ENCODE data around the gene NOB1. TPM values are rescaled to one million over a fixed set of nuclear protein-coding genes. Genes with fewer than 3 reads are reported as not detected.
A peak's percentile ranks its signal among the peaks of the same experiment; 100 is the strongest.

Gene NOB1
- total RNA-seq, 1 experiment from 2014 or later: 101 TPM

GRCh38 chr16:69720822-69721430, 33.8 kb downstream of the NOB1 start:
- Mint-ChIP-seq H3K9me3 (no peaks in the 10 kb centered on the region; a peak in 1 of 5 replicates), H3K4me1 (peaks cover 14 to 21% of the 10 kb centered on the region in 2 experiments), H3K36me3 (ENCODE audit: insufficient read depth in 1 of 3, low read depth in 3 of 3) (peaks cover 5 to 27% (median 12%) of the 10 kb centered on the region in 3 experiments; a peak in 6 of 7 replicates), H3K4me3 (no peak overlapping the region), H3K27ac (peak overlapping the region in 2 of 3 experiments; percentile 44 to 70; a peak in 4 of 7 replicates), H3K27me3 (ENCODE audit: low read depth) (no peaks in the 10 kb centered on the region)
- no peak overlapping the region for H3K14ac ChIP-seq (ENCODE audit: insufficient read depth, low read length)
- no peak overlapping the region for H3K9ac ChIP-seq (ENCODE audit: extremely low read depth, insufficient read length, low read length)
- no peak overlapping the region for H2BK120ac ChIP-seq (ENCODE audit: low read depth, low read length, poor library complexity, severe bottlenecking)
- H2BK12ac ChIP-seq (ENCODE audit: insufficient read length, low read depth, low read length): no peak overlapping the region
- no peak overlapping the region for H3K4me2 ChIP-seq (ENCODE audit: insufficient read depth, insufficient read length, low read length)
- H3K4ac ChIP-seq (ENCODE audit: low read depth, low read length): no peak overlapping the region
- no peaks in the 10 kb centered on the region for H3K79me1 ChIP-seq (ENCODE audit: insufficient read depth, low read depth, low read length, poor library complexity, severe bottlenecking)
- H2AK5ac ChIP-seq (ENCODE audit: insufficient read length, low read length): no peak overlapping the region
- H4K20me1 ChIP-seq (ENCODE audit: control insufficient read depth, insufficient read depth, insufficient read length): no peaks in the 10 kb centered on the region
- no peak for TF ChIP-seq CTCF (conservative IDR thresholded peaks at IDR 0.05)
- no peak overlapping the region for H3K27ac ChIP-seq (ENCODE audit: insufficient read length, low read depth, low read length)
- H3K9me3 ChIP-seq (ENCODE audit: control insufficient read depth, low read depth, low read length): no peaks in the 10 kb centered on the region
- no peak overlapping the region for H4K8ac ChIP-seq (replicated peaks; ENCODE audit: insufficient read length, low read depth, low read length)
- H3K18ac ChIP-seq (ENCODE audit: insufficient read length, low read depth, low read length): no peak overlapping the region
- no peak overlapping the region for H3K23ac ChIP-seq (ENCODE audit: insufficient read length, low read depth, low read length)
- H3K4me1 ChIP-seq (ENCODE audit: insufficient read depth, low read length): no peaks in the 10 kb centered on the region; the same call in 1 of the 2 replicates
- no peak overlapping the region for H2AFZ ChIP-seq (ENCODE audit: low read length)
- no peak overlapping the region for H4K5ac ChIP-seq (ENCODE audit: insufficient read length, low read depth, low read length)
- H2BK5ac ChIP-seq (ENCODE audit: insufficient read length, low read length): no peak overlapping the region
- no peak for DNase-seq
- H3K27me3 ChIP-seq (ENCODE audit: insufficient read depth, low read length): no peaks in the 10 kb centered on the region
- H2BK20ac ChIP-seq (ENCODE audit: low read depth, low read length, poor library complexity, severe bottlenecking): no peak overlapping the region
- no peak overlapping the region for H3K56ac ChIP-seq (ENCODE audit: insufficient read length, low read depth, low read length)
- H4K91ac ChIP-seq (ENCODE audit: insufficient read length, low read depth, low read length): no peak overlapping the region
- no CpG with 5 or more reads among the region's 10 CpGs for WGBS (ENCODE audit: extremely low coverage, insufficient read length, low lambda C conversion rate)
- peaks cover 2% of the 10 kb centered on the region for H3K23me2 ChIP-seq (ENCODE audit: insufficient read length, low read depth, low read length, poor library complexity, severe bottlenecking)
- peaks cover 2% of the 10 kb centered on the region; the same call in 1 of the 2 replicates for H3K79me2 ChIP-seq (ENCODE audit: insufficient read depth, low read length)
- H3T11ph ChIP-seq (ENCODE audit: low read length): no peak overlapping the region
- H2BK15ac ChIP-seq (ENCODE audit: low read depth, low read length): no peak overlapping the region

Data from H9 (cell line).